ENCODE results near the gene MRFAP1L1. TPM values are rescaled to one million over a fixed set of nuclear protein-coding genes. Genes with fewer than 3 reads are reported as not detected.
"Not testable (repeated sequence)": the region's sequence is repeated elsewhere in the genome, so short reads cannot be mapped to it uniquely, and the experiment has no call there.

MRFAP1L1 gene
- total RNA-seq, 1 experiment from 2014 or later = 57.7 TPM

GRCh38 chr4:6758728-6759127 is 49.1 kb upstream of the MRFAP1L1 start:
- no peaks in the 10 kb centered on the region for H3K23me2 ChIP-seq (ENCODE audit: insufficient read length, low read depth, low read length, poor library complexity, severe bottlenecking)
- peaks cover 5% of the 10 kb centered on the region for H3K27me3 Mint-ChIP-seq (ENCODE audit: low read depth)
- no peak overlapping the region for H4K91ac ChIP-seq (ENCODE audit: insufficient read length, low read depth, low read length)
- H2AFZ ChIP-seq (ENCODE audit: low read length) = no peak overlapping the region
- no peaks in the 10 kb centered on the region for H3K27me3 ChIP-seq (ENCODE audit: insufficient read depth, low read length)
- no peaks in the 10 kb centered on the region for H3K79me1 ChIP-seq (ENCODE audit: insufficient read depth, low read depth, low read length, poor library complexity, severe bottlenecking)
- H2BK20ac ChIP-seq (ENCODE audit: low read depth, low read length, poor library complexity, severe bottlenecking) = no peak overlapping the region
- H3K9me3 Mint-ChIP-seq = peaks cover 0 to 3% of the 10 kb centered on the region in 2 experiments; a peak in 1 of 5 replicates
- WGBS (ENCODE audit: extremely low coverage, insufficient read length, low lambda C conversion rate) = no CpG with 5 or more reads among the region's 4 CpGs
- H3K4me1 Mint-ChIP-seq = peaks cover 0 to 4% of the 10 kb centered on the region in 2 experiments; a peak in 1 of 4 replicates
- H2BK15ac ChIP-seq (ENCODE audit: low read depth, low read length) = no peak overlapping the region
- no peak overlapping the region for H2BK120ac ChIP-seq (ENCODE audit: low read depth, low read length, poor library complexity, severe bottlenecking)
- H3K23ac ChIP-seq (ENCODE audit: insufficient read length, low read depth, low read length) = no peak overlapping the region
- no peaks in the 10 kb centered on the region for H4K20me1 ChIP-seq (ENCODE audit: control insufficient read depth, insufficient read depth, insufficient read length)
- no peak overlapping the region for H4K5ac ChIP-seq (ENCODE audit: insufficient read length, low read depth, low read length)
- no peak overlapping the region for H3K27ac Mint-ChIP-seq
- DNase-seq = no peak
- H3K4me2 ChIP-seq (ENCODE audit: insufficient read depth, insufficient read length, low read length) = no peak overlapping the region
- H3K4ac ChIP-seq (ENCODE audit: low read depth, low read length) = no peak overlapping the region
- H3K27ac ChIP-seq (ENCODE audit: insufficient read length, low read depth, low read length) = no peak overlapping the region
- no peak overlapping the region for H3K14ac ChIP-seq (ENCODE audit: insufficient read depth, low read length)
- no peak overlapping the region for H3K18ac ChIP-seq (ENCODE audit: insufficient read length, low read depth, low read length)
- H3K4me1 ChIP-seq (ENCODE audit: insufficient read depth, low read length) = no peaks in the 10 kb centered on the region
- no peaks in the 10 kb centered on the region for H3K79me2 ChIP-seq (ENCODE audit: insufficient read depth, low read length)
- no peaks in the 10 kb centered on the region for H3K9me3 ChIP-seq (ENCODE audit: control insufficient read depth, low read depth, low read length)
- no peak overlapping the region for H2BK5ac ChIP-seq (ENCODE audit: insufficient read length, low read length)
- H3K36me3 Mint-ChIP-seq (ENCODE audit: insufficient read depth in 1 of 3, low read depth in 3 of 3) = no peaks in the 10 kb centered on the region
- no peak overlapping the region for H2AK5ac ChIP-seq (ENCODE audit: insufficient read length, low read length)
- H3K4me3 Mint-ChIP-seq = no peak overlapping the region
- no peak overlapping the region for H2BK12ac ChIP-seq (ENCODE audit: insufficient read length, low read depth, low read length)
- H3K9ac ChIP-seq (ENCODE audit: extremely low read depth, insufficient read length, low read length) = no peak overlapping the region
- no peak overlapping the region for H4K8ac ChIP-seq (replicated peaks; ENCODE audit: insufficient read length, low read depth, low read length)
- no peak for TF ChIP-seq CTCF (conservative IDR thresholded peaks at IDR 0.05)
- H3T11ph ChIP-seq (ENCODE audit: low read length) = no peak overlapping the region
- H3K56ac ChIP-seq (ENCODE audit: insufficient read length, low read depth, low read length) = no peak overlapping the region

GRCh38 chr4:6756345-6756744 is 46.7 kb upstream of the MRFAP1L1 start:
- H3K27ac ChIP-seq (ENCODE audit: insufficient read length, low read depth, low read length); H3K27me3 ChIP-seq (ENCODE audit: insufficient read depth, low read length); H4K20me1 ChIP-seq (ENCODE audit: control insufficient read depth, insufficient read depth, insufficient read length); H3K4ac ChIP-seq (ENCODE audit: low read depth, low read length); DNase-seq; H3K79me2 ChIP-seq (ENCODE audit: insufficient read depth, low read length); H2BK5ac ChIP-seq (ENCODE audit: insufficient read length, low read length); H4K91ac ChIP-seq (ENCODE audit: insufficient read length, low read depth, low read length); H4K5ac ChIP-seq (ENCODE audit: insufficient read length, low read depth, low read length); H2BK20ac ChIP-seq (ENCODE audit: low read depth, low read length, poor library complexity, severe bottlenecking); H3K18ac ChIP-seq (ENCODE audit: insufficient read length, low read depth, low read length); H3K27ac Mint-ChIP-seq; H3T11ph ChIP-seq (ENCODE audit: low read length); H2BK15ac ChIP-seq (ENCODE audit: low read depth, low read length); H3K4me3 Mint-ChIP-seq; H3K56ac ChIP-seq (ENCODE audit: insufficient read length, low read depth, low read length); H3K27me3 Mint-ChIP-seq (ENCODE audit: low read depth); H3K36me3 Mint-ChIP-seq (ENCODE audit: insufficient read depth in 1 of 3, low read depth in 3 of 3); H3K14ac ChIP-seq (ENCODE audit: insufficient read depth, low read length); H3K4me1 ChIP-seq (ENCODE audit: insufficient read depth, low read length); H3K23ac ChIP-seq (ENCODE audit: insufficient read length, low read depth, low read length); H2AFZ ChIP-seq (ENCODE audit: low read length); H2AK5ac ChIP-seq (ENCODE audit: insufficient read length, low read length); H2BK12ac ChIP-seq (ENCODE audit: insufficient read length, low read depth, low read length); H3K9me3 Mint-ChIP-seq; H3K79me1 ChIP-seq (ENCODE audit: insufficient read depth, low read depth, low read length, poor library complexity, severe bottlenecking); H3K9me3 ChIP-seq (ENCODE audit: control insufficient read depth, low read depth, low read length); H2BK120ac ChIP-seq (ENCODE audit: low read depth, low read length, poor library complexity, severe bottlenecking); H4K8ac ChIP-seq (replicated peaks; ENCODE audit: insufficient read length, low read depth, low read length); H3K9ac ChIP-seq (ENCODE audit: extremely low read depth, insufficient read length, low read length); H3K4me2 ChIP-seq (ENCODE audit: insufficient read depth, insufficient read length, low read length); H3K23me2 ChIP-seq (ENCODE audit: insufficient read length, low read depth, low read length, poor library complexity, severe bottlenecking): not testable (repeated sequence)
- no CpG with 5 or more reads among the region's 6 CpGs for WGBS (ENCODE audit: extremely low coverage, insufficient read length, low lambda C conversion rate)
- peaks cover 7 to 17% of the 10 kb centered on the region in 2 experiments for H3K4me1 Mint-ChIP-seq
